Measurements from ENCODE around the gene FAM186B. TPM values are rescaled to one million over a fixed set of nuclear protein-coding genes. Genes with fewer than 3 reads are reported as not detected.
"Not testable (repeated sequence)": the region's sequence is repeated elsewhere in the genome, so short reads cannot be mapped to it uniquely, and the experiment has no call there.

Gene FAM186B
- total RNA-seq, 4 donors from 2014 or later = 0.35 to 1.0 TPM; not detected in 2

GRCh38 chr12:49612210-49612609 is 6.8 kb upstream of the FAM186B start:
- TF ChIP-seq POLR2A (IDR thresholded peaks at IDR 0.05) (no peak), CTCF (IDR thresholded peaks at IDR 0.05) (no peak)
- no peak overlapping the region for H3K4me3 ChIP-seq
- H3K9me3 ChIP-seq = no peaks in the 10 kb centered on the region
- H3K36me3 ChIP-seq = no peaks in the 10 kb centered on the region
- H3K27me3 ChIP-seq = no peaks in the 10 kb centered on the region
- no peak overlapping the region for H3K27ac ChIP-seq
- DNase-seq = no peak
- no peaks in the 10 kb centered on the region for H3K4me1 ChIP-seq

- not testable (repeated sequence) for H3K4me3 ChIP-seq, H3K27ac ChIP-seq, H3K9me3 ChIP-seq, H3K4me1 ChIP-seq, H3K27me3 ChIP-seq, H3K36me3 ChIP-seq, DNase-seq
These were observed 5.3 kb upstream of the FAM186B start for GRCh38 chr12:49610785-49611184.

DNA sequence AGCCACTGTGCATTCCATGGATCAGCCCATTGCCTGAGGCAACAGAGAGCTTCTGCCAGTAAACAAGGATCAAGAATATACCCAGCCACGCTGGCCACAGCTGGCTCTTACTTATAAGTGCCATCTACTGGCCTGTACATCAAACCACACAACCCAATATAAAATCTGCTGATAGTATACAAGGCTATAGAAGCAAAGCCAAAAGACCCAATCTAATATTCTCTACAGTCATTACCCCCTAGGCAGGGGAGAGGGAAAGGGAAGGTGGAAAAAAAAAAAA is 4.4 kb upstream of the FAM186B start:
- Histone ChIP-seq H3K9me3 (no peaks in the 10 kb centered on the region), H3K4me1 (no peaks in the 10 kb centered on the region), H3K36me3 (no peaks in the 10 kb centered on the region), H3K27me3 (no peaks in the 10 kb centered on the region), H3K27ac (no peak overlapping the region), H3K4me3 (no peak overlapping the region)
- TF ChIP-seq CTCF (IDR thresholded peaks at IDR 0.05) (no peak), POLR2A (IDR thresholded peaks at IDR 0.05) (no peak)
- no peak for DNase-seq

DNA sequence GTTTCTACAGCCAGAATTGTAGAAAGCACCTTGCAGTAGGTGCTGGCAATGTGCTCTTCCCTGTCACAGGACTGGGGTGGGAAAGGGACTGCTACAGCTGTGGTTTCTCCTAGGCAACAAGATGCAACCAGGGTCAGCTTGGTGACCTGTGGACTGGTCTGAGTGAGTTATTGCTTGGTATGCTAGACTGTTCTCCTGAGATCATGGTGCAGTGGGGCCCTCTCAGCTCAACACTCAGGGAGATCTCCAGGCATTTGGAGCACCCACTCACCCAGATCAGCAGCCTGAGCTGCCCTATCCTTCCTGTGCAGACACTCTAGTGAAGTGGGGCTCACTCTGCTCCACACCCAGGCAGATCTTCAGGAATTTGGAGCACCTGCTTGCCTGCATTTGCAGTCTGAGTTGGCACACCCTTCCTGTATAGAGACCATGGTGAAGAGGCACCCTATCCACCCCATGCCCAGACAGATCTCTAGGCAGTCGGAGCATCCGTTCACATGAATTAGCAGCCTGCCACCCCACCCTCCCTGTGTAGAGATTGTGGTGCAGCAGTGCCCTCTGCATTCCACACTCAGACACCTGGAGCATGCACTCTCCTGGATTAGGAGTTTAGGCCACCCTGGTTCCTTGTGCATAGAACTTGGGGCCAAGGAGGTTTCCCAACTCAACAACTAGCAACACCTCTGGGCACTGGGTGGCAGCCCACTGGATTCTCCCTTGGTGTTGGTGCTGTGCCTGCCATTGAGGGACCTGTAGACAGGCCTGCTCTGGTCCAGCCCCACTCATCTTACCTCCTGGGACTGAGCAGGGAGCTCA is 3.8 kb upstream of the FAM186B start:
- H3K36me3 ChIP-seq = no peaks in the 10 kb centered on the region
- no peak for TF ChIP-seq POLR2A (IDR thresholded peaks at IDR 0.05)
- no peak for TF ChIP-seq CTCF (IDR thresholded peaks at IDR 0.05)
- no peak overlapping the region for H3K4me3 ChIP-seq
- H3K9me3 ChIP-seq = no peaks in the 10 kb centered on the region
- H3K27ac ChIP-seq = no peak overlapping the region
- no peaks in the 10 kb centered on the region for H3K27me3 ChIP-seq
- DNase-seq = no peak
- H3K4me1 ChIP-seq = no peaks in the 10 kb centered on the region

- TF ChIP-seq POLR2A (IDR thresholded peaks at IDR 0.05) = no peak
- TF ChIP-seq CTCF (IDR thresholded peaks at IDR 0.05) = no peak
- no peaks in the 10 kb centered on the region for H3K4me1 ChIP-seq
- no peak overlapping the region for H3K4me3 ChIP-seq
- H3K27me3 ChIP-seq = no peaks in the 10 kb centered on the region
- no peak for DNase-seq
- H3K9me3 ChIP-seq = no peaks in the 10 kb centered on the region
- no peak overlapping the region for H3K27ac ChIP-seq
- H3K36me3 ChIP-seq = no peaks in the 10 kb centered on the region
These were observed 583 bp downstream of the FAM186B start for GRCh38 chr12:49604856-49605255.

- H3K4me1 ChIP-seq = no peaks in the 10 kb centered on the region
- H3K9me3 ChIP-seq = no peaks in the 10 kb centered on the region
- no peaks in the 10 kb centered on the region for H3K27me3 ChIP-seq
- no peaks in the 10 kb centered on the region for H3K36me3 ChIP-seq
- no peak overlapping the region for H3K4me3 ChIP-seq
- DNase-seq = no peak
- TF ChIP-seq POLR2A (IDR thresholded peaks at IDR 0.05) (no peak), CTCF (IDR thresholded peaks at IDR 0.05) (no peak)
- H3K27ac ChIP-seq = no peak overlapping the region
These were observed 1.7 kb downstream of the FAM186B start for GRCh38 chr12:49603721-49604120.

All from Peyer's patch (tissue), 4 donors.